ENCODE measurements around the gene RWDD2A. TPM values are rescaled to one million over a fixed set of nuclear protein-coding genes. Genes with fewer than 3 reads are reported as not detected.

RWDD2A gene
- total RNA-seq, 4 donors from 2014 or later, result 3.2 to 6.4 (median 4.4) TPM

- Histone ChIP-seq H3K27ac (peak overlapping the region; percentile 26 to 91 (median 86)), H3K36me3 (peaks cover 0 to 27% of the 10 kb centered on the region in 2 donors), H3K4me1 (peaks cover 0 to 37% (median 4%) of the 10 kb centered on the region in 3 donors), H3K27me3 (no peaks in the 10 kb centered on the region), H3K9me3 (no peaks in the 10 kb centered on the region), H3K4me3 (peak overlapping the region; percentile 52 to 71)
- TF ChIP-seq EP300 (IDR thresholded peaks at IDR 0.05), result no peak
- no peak for TF ChIP-seq POLR2AphosphoS5 (IDR thresholded peaks at IDR 0.05)
- TF ChIP-seq CTCF (IDR thresholded peaks at IDR 0.05), result no peak
- TF ChIP-seq POLR2A (IDR thresholded peaks at IDR 0.05), result no peak
- WGBS, 2 donors (ENCODE audit: low coverage in 1 of 2), result 0 to 9% methylated on average over 4 to 8 of the region's 44 CpGs
- ATAC-seq, result peak; percentile 48
Observed at GRCh38 chr6:83193747-83194566, 800 bp downstream of the RWDD2A start.

- 85 to 100% methylated on average over 2 to 4 of the region's 4 CpGs for WGBS, 2 donors (ENCODE audit: low coverage in 1 of 2)
Observed at GRCh38 chr6:83198486-83199172, 5.5 kb downstream of the RWDD2A start.

GRCh38 chr6:83199173-83199862 is 6.2 kb downstream of the RWDD2A start:
- H3K4me1 ChIP-seq, result peaks cover 0 to 10% (median 0%) of the 10 kb centered on the region in 3 donors
- ATAC-seq, result no peak
- no peaks in the 10 kb centered on the region for H3K9me3 ChIP-seq
- H3K36me3 ChIP-seq, result peaks cover 0 to 24% of the 10 kb centered on the region in 2 donors
- 90 to 94% methylated on average over 2 to 3 of the region's 5 CpGs for WGBS, 2 donors (ENCODE audit: low coverage in 1 of 2)
- TF ChIP-seq POLR2A (IDR thresholded peaks at IDR 0.05), result no peak
- TF ChIP-seq CTCF (IDR thresholded peaks at IDR 0.05), result no peak
- no peak for TF ChIP-seq EP300 (IDR thresholded peaks at IDR 0.05)
- no peak for TF ChIP-seq POLR2AphosphoS5 (IDR thresholded peaks at IDR 0.05)
- no peaks in the 10 kb centered on the region for H3K27me3 ChIP-seq
- no peak overlapping the region for H3K4me3 ChIP-seq
- no peak overlapping the region for H3K27ac ChIP-seq

More at GRCh38 chr6:83198486-83199172, 5.5 kb downstream of the RWDD2A start:
- no peaks in the 10 kb centered on the region for H3K9me3 ChIP-seq
- no peak for ATAC-seq
- H3K27ac ChIP-seq, result no peak overlapping the region
- peaks cover 0 to 15% (median 0%) of the 10 kb centered on the region in 3 donors for H3K4me1 ChIP-seq
- TF ChIP-seq CTCF (IDR thresholded peaks at IDR 0.05) (no peak), POLR2AphosphoS5 (IDR thresholded peaks at IDR 0.05) (no peak), EP300 (IDR thresholded peaks at IDR 0.05) (no peak), POLR2A (IDR thresholded peaks at IDR 0.05) (no peak)
- no peak overlapping the region for H3K4me3 ChIP-seq
- peaks cover 0 to 24% of the 10 kb centered on the region in 2 donors for H3K36me3 ChIP-seq
- H3K27me3 ChIP-seq, result no peaks in the 10 kb centered on the region

GRCh38 chr6:83199863-83200225 is 6.7 kb downstream of the RWDD2A start:
- H3K27ac ChIP-seq, result no peak overlapping the region
- no peaks in the 10 kb centered on the region for H3K27me3 ChIP-seq
- H3K36me3 ChIP-seq, result peaks cover 0 to 24% of the 10 kb centered on the region in 2 donors
- no peak overlapping the region for H3K4me3 ChIP-seq
- ATAC-seq, result no peak
- H3K9me3 ChIP-seq, result no peaks in the 10 kb centered on the region
- TF ChIP-seq CTCF (IDR thresholded peaks at IDR 0.05) (no peak), EP300 (IDR thresholded peaks at IDR 0.05) (no peak), POLR2A (IDR thresholded peaks at IDR 0.05) (no peak), POLR2AphosphoS5 (IDR thresholded peaks at IDR 0.05) (no peak)
- peaks cover 0 to 5% (median 0%) of the 10 kb centered on the region in 3 donors for H3K4me1 ChIP-seq
- 63 to 67% methylated on average over 2 of the region's 2 CpGs for WGBS, 2 donors (ENCODE audit: low coverage in 1 of 2)

Data from gastroesophageal sphincter (tissue), 4 donors.